ENCODE results near the gene KRT2.

The KRT2 gene

DNA sequence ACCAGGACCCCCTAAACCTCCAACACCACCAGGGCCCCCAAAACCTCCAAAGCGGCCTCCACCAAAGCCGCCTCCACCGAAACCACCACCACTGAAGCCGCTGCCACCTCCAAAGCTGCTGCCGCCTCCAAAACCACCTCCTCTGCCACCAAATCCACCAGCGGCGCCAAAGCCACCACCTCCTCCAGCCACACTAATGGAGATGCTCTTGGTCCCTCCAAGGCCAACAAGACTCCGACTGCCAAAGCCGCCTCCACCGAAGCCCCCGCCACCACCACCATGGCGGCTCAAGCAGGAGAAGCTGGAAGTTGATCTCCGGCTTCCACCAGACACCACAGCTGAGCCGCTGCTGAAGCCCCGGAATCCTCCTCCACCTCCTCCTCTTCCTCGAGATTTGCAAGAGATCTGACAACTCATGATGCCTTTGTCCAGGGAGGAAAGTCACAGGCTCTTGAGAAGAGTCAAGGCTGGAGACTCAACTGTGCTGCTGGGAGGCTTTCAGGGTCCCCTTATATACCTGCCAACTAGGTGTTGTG is at the start of gene KRT2:
Gene KRT2, minus strand, starts transcription at position 486 of the 536 bp plus-strand sequence. Its CDS starts 69 bp downstream, at position 417.
- DNase-seq: no peak

- no peak for DNase-seq
Observed at GRCh38 chr12:52701281-52701680, 49.3 kb upstream of the KRT2 start.

DNA sequence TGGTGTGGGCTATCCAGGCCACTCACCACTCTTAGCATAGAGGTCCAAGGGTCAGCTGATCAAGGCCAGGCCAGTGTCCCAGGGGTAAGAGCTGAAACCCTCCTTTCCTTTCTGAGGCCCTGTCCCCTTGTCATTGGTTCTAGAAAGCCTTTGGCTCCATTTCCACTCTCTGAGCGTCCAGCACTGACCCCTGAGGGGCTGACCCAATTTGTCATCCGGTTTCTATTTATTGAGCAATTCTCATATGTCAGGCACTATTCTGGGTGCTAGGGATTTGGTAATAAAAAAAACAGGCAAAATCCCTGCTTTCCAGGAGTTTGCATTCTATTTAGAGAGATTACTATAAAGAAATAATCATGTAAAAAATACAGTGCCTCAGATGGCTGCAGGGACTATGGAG is 47.9 kb upstream of the KRT2 start:
- no peak for DNase-seq

DNA sequence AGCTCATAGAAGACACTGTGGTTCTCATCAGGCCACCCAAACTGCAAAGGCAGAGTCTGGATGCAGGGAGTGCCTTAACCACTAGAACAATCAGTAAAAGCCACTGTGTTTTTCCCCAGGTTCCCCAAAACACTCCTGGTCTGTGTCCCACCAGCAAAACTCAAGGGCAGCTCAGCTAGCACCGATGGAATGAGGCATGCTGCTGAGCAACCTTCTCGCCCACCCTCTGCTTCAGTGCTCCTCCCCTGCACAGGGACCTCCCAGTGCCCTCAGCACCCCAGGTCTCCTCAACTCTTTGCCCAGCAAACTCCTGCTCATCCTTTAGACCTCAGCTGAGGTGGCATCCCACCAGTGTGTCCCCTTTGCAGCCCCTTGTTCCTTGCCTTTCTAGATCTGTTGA is 47.4 kb upstream of the KRT2 start:
- DNase-seq: no peak

GRCh38 chr12:52698651-52699340 is 46.8 kb upstream of the KRT2 start:
- DNase-seq: no peak

DNA sequence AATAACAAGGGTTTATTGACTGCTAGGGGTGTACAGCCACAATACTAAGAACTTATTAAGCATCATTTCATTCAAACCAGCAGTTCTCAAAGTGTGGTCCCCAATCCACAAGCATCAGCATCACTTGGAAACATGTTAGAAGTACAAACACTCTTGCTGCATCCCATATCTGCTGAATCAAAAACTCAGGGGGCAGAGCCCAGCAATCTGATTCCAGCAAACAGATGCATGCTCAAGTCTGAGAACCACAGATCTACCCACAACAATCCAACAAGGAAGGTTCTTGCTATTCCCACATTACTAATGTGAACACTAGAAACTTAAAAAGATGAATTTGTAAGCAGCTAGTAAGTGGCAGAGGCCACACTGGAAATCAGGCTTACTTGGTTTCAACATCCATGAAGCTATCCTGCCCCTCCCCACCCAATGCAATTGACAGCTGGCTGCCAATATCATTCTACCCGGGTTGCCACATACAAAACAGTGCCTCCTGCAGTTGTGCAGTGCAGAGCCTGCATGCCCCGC is 45.1 kb upstream of the KRT2 start:
- DNase-seq: no peak

- DNase-seq: no peak
Observed at GRCh38 chr12:52696588-52696987, 44.6 kb upstream of the KRT2 start.

GRCh38 chr12:52695039-52695438 is 43.0 kb upstream of the KRT2 start:
- no peak for DNase-seq

- no peak for DNase-seq
Observed at GRCh38 chr12:52694151-52694550, 42.1 kb upstream of the KRT2 start.

- no peak for DNase-seq
Observed at GRCh38 chr12:52693261-52693660, 41.2 kb upstream of the KRT2 start.

- no peak for DNase-seq
Observed at GRCh38 chr12:52692254-52692653, 40.2 kb upstream of the KRT2 start.

GRCh38 chr12:52691841-52692150 is 39.8 kb upstream of the KRT2 start:
- no peak for DNase-seq

DNA sequence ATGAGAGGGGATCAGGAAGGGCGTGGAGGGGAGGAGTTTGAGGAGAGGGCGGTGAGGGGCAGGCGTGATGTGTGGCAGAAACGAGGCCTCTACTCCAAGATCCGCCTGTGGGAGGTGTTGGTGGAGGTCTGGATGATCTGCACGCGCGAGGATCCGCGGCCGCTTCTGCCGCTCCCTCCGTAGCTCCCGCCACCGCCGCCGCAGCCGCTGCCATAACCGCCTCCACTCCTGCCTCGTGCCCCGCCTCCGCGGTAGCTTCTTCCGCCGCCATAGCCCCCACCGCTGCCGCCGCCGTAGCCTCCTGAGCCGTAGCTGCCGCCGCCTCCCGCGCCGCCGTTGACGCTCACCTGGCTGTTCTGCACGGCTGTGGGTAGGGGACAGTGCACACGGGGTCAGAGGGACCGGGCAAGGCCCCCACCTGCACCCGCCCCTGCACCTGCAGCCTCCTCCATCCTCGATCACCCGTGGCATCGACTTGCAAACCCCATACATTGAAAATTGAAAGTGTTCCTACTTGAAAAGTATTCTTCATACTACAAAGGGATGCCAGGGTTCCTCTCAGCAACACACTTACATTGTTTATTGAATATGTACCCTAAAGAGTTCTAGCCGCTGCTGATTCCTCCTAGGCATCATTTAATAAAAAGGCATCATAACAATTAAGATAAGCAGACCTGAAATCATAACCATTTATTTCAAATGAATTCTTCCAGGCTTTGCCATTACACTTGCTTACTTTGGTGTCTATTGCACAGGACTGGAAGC is 39.2 kb upstream of the KRT2 start:
- DNase-seq: peak in 13 of 51 donors; percentile 2 to 22 (median 7)

DNA sequence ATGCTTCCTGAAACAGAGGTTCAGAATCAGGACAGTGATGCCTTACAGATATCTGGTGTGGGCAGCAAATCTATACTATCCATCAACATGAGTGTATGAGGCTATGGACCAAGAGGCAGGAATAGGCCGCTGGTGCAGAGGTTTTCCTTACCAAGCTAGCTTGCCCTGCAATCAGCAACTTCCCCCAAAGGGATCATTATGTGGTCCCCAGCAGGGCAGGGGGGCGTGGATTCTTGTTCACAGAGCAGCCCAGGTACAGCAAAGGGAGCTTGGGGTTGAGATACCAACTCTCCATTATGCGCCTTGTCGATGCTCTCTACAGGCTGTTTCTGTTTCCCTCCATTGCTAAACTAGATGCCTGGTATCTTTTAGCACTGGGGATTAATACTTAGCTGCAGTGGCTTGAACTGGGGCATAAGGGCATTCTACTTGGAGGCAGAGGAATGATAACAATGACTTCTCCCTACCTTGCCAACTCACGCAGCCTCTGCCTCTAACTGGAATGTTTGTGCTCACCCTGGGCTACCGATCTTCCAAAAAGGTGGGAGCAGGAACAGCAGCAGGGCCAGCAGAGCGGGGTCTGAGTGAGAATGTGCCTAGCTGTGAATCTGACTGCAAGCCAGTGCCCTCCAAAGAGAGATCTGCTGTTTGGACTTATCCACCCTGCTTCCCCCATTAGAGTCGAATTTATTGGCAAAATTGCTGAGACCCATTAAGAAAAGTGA is 38.5 kb upstream of the KRT2 start:
- no peak for DNase-seq

GRCh38 chr12:52689936-52690335 is 37.9 kb upstream of the KRT2 start:
- DNase-seq: no peak

DNA sequence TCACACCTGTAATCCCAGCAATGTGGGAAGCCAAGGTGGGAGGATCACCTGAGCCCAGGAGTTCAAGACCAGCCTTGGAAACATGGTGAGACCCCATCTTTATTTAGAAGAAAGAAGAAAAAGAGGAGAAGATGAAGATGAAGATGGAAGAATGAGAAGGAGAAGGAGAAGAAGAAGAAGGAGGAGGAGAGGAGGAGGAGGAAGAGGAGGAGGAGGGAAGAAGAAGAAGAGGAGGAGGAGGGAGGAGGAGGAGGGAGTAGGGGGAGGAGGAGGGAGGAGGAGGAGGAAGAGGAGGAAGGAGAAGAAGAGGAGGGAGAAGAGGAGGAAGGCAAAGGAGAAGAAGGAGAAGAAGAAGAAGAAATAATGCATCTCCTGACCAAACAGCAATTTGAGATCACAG is 37.2 kb upstream of the KRT2 start:
- no peak for DNase-seq

DNA sequence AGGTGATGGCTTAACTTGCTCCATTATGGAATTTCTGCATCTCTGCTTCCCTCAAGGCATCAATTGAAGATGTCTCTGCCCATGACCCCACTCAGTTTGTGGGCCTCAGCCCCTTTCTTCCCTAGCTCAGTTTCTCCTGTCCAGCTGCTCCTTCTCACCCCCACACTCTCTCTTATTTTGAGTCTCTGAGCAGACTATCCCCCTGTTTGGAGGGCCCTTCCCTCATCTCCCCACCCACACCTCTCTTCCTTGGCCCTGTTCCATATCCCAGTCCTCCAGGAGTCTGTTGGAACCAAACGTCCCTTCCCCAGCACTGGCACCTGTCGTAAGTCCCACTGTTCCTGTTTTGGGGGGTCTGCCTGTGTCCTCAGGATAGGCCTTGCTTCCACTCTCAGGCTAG is 36.5 kb upstream of the KRT2 start:
- no peak for DNase-seq

DNA sequence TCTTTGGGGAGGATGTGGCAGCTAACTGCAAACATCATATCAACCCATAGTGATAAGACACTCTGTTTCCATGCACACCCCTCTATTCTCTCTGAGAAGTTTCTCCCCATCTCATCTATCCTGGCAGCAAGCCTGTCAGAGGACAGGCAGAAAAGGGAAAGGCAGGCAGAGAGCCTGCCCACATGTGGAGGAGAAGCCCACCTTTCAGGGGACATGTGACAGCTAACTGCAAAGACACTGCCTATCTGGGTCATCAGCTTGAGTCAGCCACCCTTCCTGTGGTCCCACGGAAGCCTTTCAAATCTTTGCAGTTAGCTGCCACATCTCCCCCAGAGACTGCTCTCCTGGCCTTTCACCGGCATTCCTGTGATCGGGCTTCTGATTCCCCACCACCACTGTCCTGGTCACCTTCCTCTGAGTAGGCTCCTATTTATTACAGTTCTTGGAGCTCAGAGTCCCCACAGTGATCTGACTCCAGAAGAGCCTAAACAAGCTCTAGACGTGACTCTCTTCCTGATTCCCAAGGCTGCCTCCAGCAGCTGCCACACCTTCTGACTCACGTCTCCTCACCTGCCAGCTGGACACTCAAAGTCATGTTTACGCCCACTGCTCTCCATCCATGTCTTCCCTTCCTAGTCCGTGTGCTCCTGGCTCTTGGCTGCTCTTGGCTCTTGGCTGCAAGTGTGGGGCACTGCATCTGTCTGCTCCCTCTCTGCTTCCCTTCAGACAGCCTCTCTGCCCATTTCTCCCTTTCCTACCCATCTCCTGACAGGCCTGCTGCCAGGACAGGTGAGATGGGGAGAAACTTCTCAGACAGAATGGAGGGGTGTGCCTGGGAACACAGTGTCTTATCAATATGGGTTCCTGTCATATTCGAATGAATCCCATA is 35.7 kb upstream of the KRT2 start:
- DNase-seq: no peak

DNA sequence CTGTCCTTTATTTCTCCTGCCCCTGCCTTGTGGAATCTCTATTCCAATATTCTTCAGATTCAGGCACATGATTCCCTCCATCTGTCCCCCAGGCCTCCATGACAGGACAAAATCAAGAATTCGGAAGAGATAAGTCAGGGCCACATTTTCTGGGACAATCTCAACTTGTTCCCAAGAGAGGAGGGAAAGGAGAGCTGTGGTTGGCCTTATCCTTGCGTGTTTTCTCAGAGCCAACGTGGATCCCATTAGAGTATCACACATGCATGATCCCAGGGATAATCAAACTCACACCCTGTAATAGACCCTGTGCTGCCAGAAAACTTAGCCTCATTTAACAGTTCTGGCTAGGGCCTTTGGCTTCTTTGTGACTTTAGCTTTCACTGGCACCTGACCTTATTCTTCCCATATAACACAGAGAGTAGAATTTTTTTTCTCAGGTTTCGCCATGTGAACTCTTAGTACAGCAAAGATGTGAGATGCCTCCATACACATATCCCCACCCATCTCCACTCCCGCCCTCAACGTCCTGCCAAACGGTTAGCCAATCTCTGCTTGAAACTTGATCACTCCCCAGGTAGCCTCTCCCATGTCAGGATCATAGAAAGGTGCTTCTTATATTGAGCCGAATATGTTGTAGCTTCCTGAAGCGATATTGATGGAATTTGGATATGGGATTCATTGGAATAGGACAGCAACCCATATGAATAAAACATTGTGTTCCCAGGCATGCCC is 34.9 kb upstream of the KRT2 start:
- DNase-seq: no peak

DNA sequence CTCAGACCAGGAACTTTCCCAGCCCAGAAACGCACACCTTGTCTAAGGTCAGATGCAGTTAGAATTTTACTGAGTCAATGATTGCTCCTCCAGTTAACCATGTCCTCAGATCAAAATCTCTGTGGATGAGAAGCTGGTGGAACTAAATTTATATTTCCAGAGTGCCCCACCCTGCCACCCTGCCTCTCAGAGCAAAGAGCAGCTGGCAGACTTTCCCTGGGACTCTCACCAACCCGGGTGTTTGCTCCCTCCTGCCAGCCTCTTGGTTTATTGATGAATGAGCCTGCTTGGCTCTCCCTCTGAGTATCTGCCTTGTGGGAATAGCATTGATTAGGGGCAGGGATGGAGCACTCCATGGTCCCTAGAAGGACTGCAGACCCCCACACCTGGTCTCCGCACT is 34.1 kb upstream of the KRT2 start:
- DNase-seq: no peak
